HEK293 (cell line): ENCODE data around the gene PP2D1.

Source experiments
- CTCF ChIP-seq: fragments of 450-650 bp; formaldehyde crosslinking; IDR thresholded peaks from 2 replicates; pipeline ENCODE4 v1.5.1; 2016; ENCODE audit warnings: missing biosample characterization, missing genetic modification characterization
- ELK4 ChIP-seq: IDR thresholded peaks from 2 replicates; pipeline ENCODE4 v1.6.1; 2011; ENCODE audit warnings: mild to moderate bottlenecking, low read depth, low read length, borderline replicate concordance
- YY1 ChIP-seq: fragments of 450-650 bp; formaldehyde crosslinking; IDR thresholded peaks from 2 replicates; pipeline ENCODE4 v1.5.1; 2018; ENCODE audit warnings: missing biosample characterization, missing genetic modification characterization
- ZBTB10 ChIP-seq: fragments of 450-650 bp; formaldehyde crosslinking; IDR thresholded peaks from 2 replicates; pipeline ENCODE4 v1.5.1; 2016; ENCODE audit warnings: missing biosample characterization, missing genetic modification characterization
- ZNF114 ChIP-seq: fragments of 450-650 bp; formaldehyde crosslinking; IDR thresholded peaks from 2 replicates; pipeline ENCODE4 v1.5.0; 2017; ENCODE audit warnings: missing biosample characterization, missing genetic modification characterization
- ZNF366 ChIP-seq: fragments of 450-650 bp; formaldehyde crosslinking; conservative IDR thresholded peaks from 2 replicates; pipeline ENCODE4 v1.5.1; 2016; ENCODE audit warnings: missing biosample characterization, missing genetic modification characterization

- 0 out of 2 replicates have a peak, but pooled peaks have one; percentile 15 for TF ChIP-seq CTCF (tag by site-specific recombination)
- TF ChIP-seq ZNF366 (tag by site-specific recombination) = no peak
- no peak; the same call in 1 of the 2 replicates for TF ChIP-seq ZBTB10
- TF ChIP-seq ZNF114 = no peak
- peak; percentile 86; the same call in 1 of the 2 replicates for TF ChIP-seq YY1 (tag by site-specific recombination)
- no peak; the same call in 1 of the 2 replicates for TF ChIP-seq ELK4
Measured at GRCh38 chr3:19946832-19947548, 65.1 kb downstream of the PP2D1 start, which contains the start of gene RAB5A.
